Panc1 (cell line): ENCODE measurements around the gene ACOT13. TPM values are rescaled to one million over a fixed set of nuclear protein-coding genes. Genes with fewer than 3 reads are reported as not detected.
"Not testable (repeated sequence)": the region's sequence is repeated elsewhere in the genome, so short reads cannot be mapped to it uniquely, and the experiment has no call there.

Experiments
- ATAC-seq: fragments of 200-7000 bp; cut with Tn5 transposase; 2 replicates; pipeline ENCODE4 v1.9.1; 2020; ENCODE audit warnings: mild to moderate bottlenecking, moderate library complexity
- BruUV-seq: library from RNA; stranded (reverse); fragments of 400-500 nt; replicated peaks from 2 replicates; lab custom pipeline; 2021; lab: Mats Ljungman, UMichigan
- CTCF ChIA-PET: fragments of 300-600 bp; sonication (Branson Sonifier 250); formaldehyde crosslinking; loops from one replicate; lab custom pipeline; 2022; ENCODE audit warnings: antibody characterized with exemption; lab: Charles Lee
- POLR2A ChIA-PET: fragments of 300-600 bp; sonication (Branson Sonifier 250); formaldehyde crosslinking; loops from one replicate; lab custom pipeline; 2022; ENCODE audit warnings: antibody characterized with exemption; lab: Charles Lee
- DNase-seq: peaks from one replicate; pipeline ENCODE4 v3.0.0-alpha.2; 2010; ENCODE audit warnings: low read depth, low spot score
- H3K27ac ChIP-seq: 2 replicates; pipeline ENCODE4 v1.5.1; 2011; ENCODE audit warnings: mild to moderate bottlenecking, low read length, inconsistent platforms
- H3K27me3 ChIP-seq: fragments of 200-500 bp; sonication (Bioruptor generic); 2 replicates; pipeline ENCODE4 v1.6.0; 2014; ENCODE audit warnings: low read length, inconsistent platforms; ENCODE audit not compliant: control insufficient read depth, insufficient read depth
- H3K36me3 ChIP-seq: fragments of 200-500 bp; sonication (Bioruptor generic); 2 replicates; pipeline ENCODE4 v1.5.1; 2014; ENCODE audit warnings: inconsistent platforms, mild to moderate bottlenecking, low read length, moderate library complexity; ENCODE audit not compliant: control insufficient read depth, insufficient read depth
- H3K4me1 ChIP-seq: 2 replicates; pipeline ENCODE4 v1.5.1; 2011; ENCODE audit warnings: inconsistent platforms, mild to moderate bottlenecking, low read length, moderate library complexity; ENCODE audit not compliant: control insufficient read depth, insufficient read depth
- H3K4me3 ChIP-seq, 2 experiments: 2 replicates each; pipeline ENCODE4 v1.5.1; 2011 to 2012; ENCODE audit warnings: low read depth in 2 of 2, low read length in 2 of 2, mild to moderate bottlenecking in 2 of 2, inconsistent platforms in 1 of 2, moderate library complexity in 1 of 2
- H3K9me3 ChIP-seq: fragments of 200-500 bp; sonication (Bioruptor generic); 2 replicates; pipeline ENCODE4 v1.5.1; 2014; ENCODE audit warnings: low read depth, mild to moderate bottlenecking, inconsistent platforms, low read length, moderate library complexity; ENCODE audit not compliant: control insufficient read depth, insufficient read depth
- CTCF ChIP-seq: fragments of 450-650 bp; IDR thresholded peaks from 2 replicates; pipeline ENCODE4 v1.5.1; 2017; ENCODE audit warnings: mild to moderate bottlenecking
- POLR2AphosphoS5 ChIP-seq: IDR thresholded peaks from 2 replicates; pipeline ENCODE4 v1.6.1; 2012; ENCODE audit warnings: mild to moderate bottlenecking, low read depth, low read length, moderate library complexity
- REST ChIP-seq, 2 experiments: IDR thresholded peaks; 2 replicates each; pipeline ENCODE4 v1.6.1; 2011 to 2012; ENCODE audit warnings: low read depth in 2 of 2, control low read depth in 1 of 2, low read length in 1 of 2, mild to moderate bottlenecking in 1 of 2, moderate library complexity in 1 of 2; ENCODE audit not compliant: insufficient read depth in 1 of 2
- SIN3A ChIP-seq: IDR thresholded peaks from 2 replicates; pipeline ENCODE4 v1.6.1; 2012; ENCODE audit warnings: low read depth, mild to moderate bottlenecking, low read length, moderate library complexity, borderline replicate concordance; ENCODE audit not compliant: insufficient read depth
- TCF7L2 ChIP-seq: IDR thresholded peaks from 2 replicates; pipeline ENCODE4 v1.6.1; 2011; ENCODE audit warnings: mild to moderate bottlenecking, low read depth, low read length, inconsistent platforms
- in situ Hi-C: cut with HindIII; loops from 2 replicates; pipeline ENCODE4 v1.10.0; 2016; ENCODE audit warnings: low sequenced_read_pairs, low pct_unique_long_range_greater_than_20kb
- intact Hi-C: fragments of 100-400 bp; cut with micrococcal nuclease; formaldehyde crosslinking; loops from one replicate; pipeline ENCODE4 v1.10.0; 2022; ENCODE audit not compliant: unreplicated experiment
- total RNA-seq: library from RNA; stranded (reverse); gene quantifications from one replicate; pipeline ENCODE4 v1.2.1, GENCODE V29; 2021; ENCODE audit not compliant: unreplicated experiment

The ACOT13 gene
- total RNA-seq, 1 experiment from 2014 or later: 31.6 TPM

- Histone ChIP-seq H3K4me1 (no peaks in the 10 kb centered on the region), H3K36me3 (no peaks in the 10 kb centered on the region), H3K27me3 (no peaks in the 10 kb centered on the region), H3K27ac (no peak overlapping the region), H3K4me3 (no peak overlapping the region), H3K9me3 (no peaks in the 10 kb centered on the region)
- DNase-seq (no peak), ATAC-seq (no peak)
- intact Hi-C loops (no loop called here), in situ Hi-C loops (no loop called here)
- CTCF ChIA-PET: interaction anchor here (0.6 kb wide), 1 partner anchor 103 kb away, joined by 3 read pairs; the partner anchor contains the start of gene KIAA0319
- TF ChIP-seq REST (IDR thresholded peaks at IDR 0.05; ENCODE audit: insufficient read depth in 1 of 2, low read depth in 2 of 2, low read length in 1 of 2) (no peak), SIN3A (no peak)
- no TSS peak for BruUV-seq
- POLR2A ChIA-PET: no interaction called here
These were observed 82.4 kb downstream of the ACOT13 start for GRCh38 chr6:24749297-24749696.

GRCh38 chr6:24750878-24751277 lies 84.0 kb downstream of the ACOT13 start:
- DNase-seq, in situ Hi-C loops, H3K27ac ChIP-seq, H3K27me3 ChIP-seq, H3K9me3 ChIP-seq, BruUV-seq, intact Hi-C loops, ATAC-seq, H3K4me1 ChIP-seq, CTCF ChIA-PET, H3K4me3 ChIP-seq, POLR2A ChIA-PET, H3K36me3 ChIP-seq: not testable (repeated sequence)

- no peak for ATAC-seq
- POLR2A ChIA-PET: no interaction called here
- CTCF ChIA-PET: no interaction called here
- TF ChIP-seq CTCF (no peak), POLR2AphosphoS5 (no peak), REST (IDR thresholded peaks at IDR 0.05; ENCODE audit: insufficient read depth in 1 of 2, low read depth in 2 of 2, low read length in 1 of 2) (no peak), SIN3A (no peak), TCF7L2 (no peak)
- no peak for DNase-seq
- Histone ChIP-seq H3K27me3 (no peaks in the 10 kb centered on the region), H3K4me1 (no peaks in the 10 kb centered on the region), H3K36me3 (no peaks in the 10 kb centered on the region), H3K27ac (no peak overlapping the region), H3K9me3 (no peaks in the 10 kb centered on the region), H3K4me3 (no peak overlapping the region)
- intact Hi-C loops (no loop called here), in situ Hi-C loops (no loop called here)
- BruUV-seq: no TSS peak
These were observed 85.6 kb downstream of the ACOT13 start for GRCh38 chr6:24752503-24752902.
